GM12878 (cell line): ENCODE data around the gene INVS. TPM values are rescaled to one million over a fixed set of nuclear protein-coding genes. Genes with fewer than 3 reads are reported as not detected.

Experiments used
- ATAC-seq: fragments of 200-7000 bp; cut with Tn5 transposase; 3 replicates; pipeline ENCODE4 v1.9.1; 2020; ENCODE audit warnings: mild to moderate bottlenecking, moderate library complexity
- BruUV-seq: library from RNA; stranded (reverse); fragments of 400-500 nt; replicated peaks from 2 replicates; lab custom pipeline; 2021; lab: Mats Ljungman, UMichigan
- CTCF ChIA-PET: fragments of 300-600 bp; sonication (Branson Sonifier 250); formaldehyde crosslinking; extraction: SDS; loops from one replicate; lab custom pipeline; 2021; ENCODE audit warnings: inconsistent platforms; lab: Yijun Ruan, JAX
- POLR2A ChIA-PET: fragments of 350-600 bp; formaldehyde crosslinking; extraction: SDS; loops from one replicate; lab custom pipeline; 2021; ENCODE audit warnings: inconsistent platforms; lab: Charles Lee
- RAD21 ChIA-PET: fragments of 300-600 bp; sonication (Branson Sonifier 250); formaldehyde crosslinking; loops from one replicate; lab custom pipeline; 2023; ENCODE audit warnings: antibody characterized with exemption; ENCODE audit not compliant: unreplicated experiment; lab: Charles Lee
- SMC1A ChIA-PET: fragments of 300-600 bp; sonication (Branson Sonifier 250); formaldehyde crosslinking; loops from one replicate; lab custom pipeline; 2023; ENCODE audit not compliant: unreplicated experiment, uncharacterized antibody; lab: Charles Lee
- DNase-seq: peaks from one replicate; pipeline ENCODE4 v3.0.0-alpha.2; 2011; ENCODE audit warnings: low read depth, low spot score
- FAIRE-seq: peaks from 3 replicates; lab custom pipeline; 2011; peaks lifted over from hg19 to GRCh38; lab: Jason Lieb, UNC
- H2AFZ ChIP-seq: 2 replicates; pipeline ENCODE4 v1.6.0; 2011; ENCODE audit warnings: low read depth, low read length, control low read depth; ENCODE audit not compliant: control insufficient read depth
- H3K27ac ChIP-seq: 2 replicates; pipeline ENCODE4 v1.5.1; 2011; ENCODE audit warnings: control low read depth; ENCODE audit not compliant: control insufficient read depth, insufficient read depth
- H3K27me3 ChIP-seq, 2 experiments: replicated peaks in 1 of 2; 2 replicates each; pipeline versions ENCODE4 v1.6.0 to v1.6.1; 2011; ENCODE audit warnings: low read length in 1 of 2; ENCODE audit not compliant: control insufficient read depth in 2 of 2, insufficient read depth in 2 of 2
- H3K36me3 ChIP-seq, 2 experiments: 2 replicates each; pipeline ENCODE4 v1.5.1; 2011; ENCODE audit warnings: low read length in 1 of 2; ENCODE audit not compliant: control insufficient read depth in 2 of 2, insufficient read depth in 2 of 2
- H3K4me1 ChIP-seq: 2 replicates; pipeline ENCODE4 v1.6.1; 2011; ENCODE audit warnings: mild to moderate bottlenecking, low read length, moderate library complexity, mixed read lengths; ENCODE audit not compliant: control insufficient read depth, insufficient read depth
- H3K4me2 ChIP-seq: 2 replicates; pipeline ENCODE4 v1.6.0; 2011; ENCODE audit warnings: control low read depth; ENCODE audit not compliant: control insufficient read depth, insufficient read depth
- H3K4me3 ChIP-seq: fragments of 200-600 bp; sonication (generic); 2 replicates; pipeline ENCODE4 v1.5.1; 2016
- H3K79me2 ChIP-seq: 2 replicates; pipeline ENCODE4 v1.6.0; 2011; ENCODE audit warnings: low read length; ENCODE audit not compliant: control insufficient read depth, insufficient read depth
- H3K9ac ChIP-seq: 2 replicates; pipeline ENCODE4 v1.8.0; 2011; ENCODE audit warnings: low read length, control low read depth, mixed read lengths; ENCODE audit not compliant: control insufficient read depth, insufficient read depth
- H3K9me3 ChIP-seq: replicated peaks from 3 replicates; pipeline ENCODE4 v1.5.1; 2011; ENCODE audit warnings: mild to moderate bottlenecking, low read length; ENCODE audit not compliant: control insufficient read depth, insufficient read depth
- H4K20me1 ChIP-seq: 2 replicates; pipeline ENCODE4 v1.6.0; 2011; ENCODE audit not compliant: control insufficient read depth, insufficient read depth
- ATF7 ChIP-seq: fragments of 450-650 bp; IDR thresholded peaks from 2 replicates; pipeline ENCODE4 v1.6.1; 2016; ENCODE audit warnings: low read depth, mild to moderate bottlenecking
- BACH1 ChIP-seq: fragments of 450-650 bp; IDR thresholded peaks from 2 replicates; pipeline ENCODE4 v1.6.1; 2017; ENCODE audit warnings: mild to moderate bottlenecking, borderline replicate concordance
- CHD2 ChIP-seq: IDR thresholded peaks from 2 replicates; pipeline ENCODE4 v1.6.1; 2011; ENCODE audit warnings: low read depth, low read length, improper control_type of control experiment, borderline replicate concordance
- EZH2 ChIP-seq: IDR thresholded peaks from 2 replicates; pipeline ENCODE4 v1.6.1; 2012; ENCODE audit warnings: low read depth, mild to moderate bottlenecking, control low read depth, inconsistent platforms, low read length, borderline replicate concordance; ENCODE audit not compliant: control insufficient read depth
- LARP7 ChIP-seq: fragments of 450-650 bp; IDR thresholded peaks from 2 replicates; pipeline ENCODE4 v1.6.1; 2017; ENCODE audit warnings: mild to moderate bottlenecking
- MYB ChIP-seq: fragments of 150-350 bp; IDR thresholded peaks from 2 replicates; pipeline ENCODE4 v1.6.1; 2014; ENCODE audit warnings: mild to moderate bottlenecking, low read depth, low read length, borderline replicate concordance
- MYC ChIP-seq: IDR thresholded peaks from 2 replicates; pipeline ENCODE4 v1.6.1; 2011; ENCODE audit warnings: mild to moderate bottlenecking, low read length, moderate library complexity, inconsistent platforms; ENCODE audit not compliant: insufficient read depth, insufficient replicate concordance, insufficient read length, severe bottlenecking
- NFYA ChIP-seq: IDR thresholded peaks from 2 replicates; pipeline ENCODE4 v1.6.1; 2011; ENCODE audit warnings: low read depth, mild to moderate bottlenecking, low read length, improper control_type of control experiment, borderline replicate concordance
- NR2C2 ChIP-seq: IDR thresholded peaks from 2 replicates; pipeline ENCODE4 v1.6.1; 2011; ENCODE audit warnings: borderline replicate concordance, low read depth; ENCODE audit not compliant: control insufficient read depth, insufficient read length
- RBBP5 ChIP-seq: fragments of 200-600 bp; sonication (generic); conservative IDR thresholded peaks from 2 replicates; pipeline ENCODE4 v1.6.1; 2016
- SIX5 ChIP-seq: IDR thresholded peaks from 2 replicates; pipeline ENCODE4 v1.6.1; 2011; ENCODE audit warnings: mild to moderate bottlenecking, low read depth, low read length, moderate library complexity; ENCODE audit not compliant: severe bottlenecking
- SMC3 ChIP-seq: IDR thresholded peaks from 2 replicates; pipeline ENCODE4 v1.6.1; 2011; ENCODE audit warnings: low read length, improper control_type of control experiment, borderline replicate concordance
- TCF12 ChIP-seq: IDR thresholded peaks from 2 replicates; pipeline ENCODE4 v1.6.1; 2011; ENCODE audit warnings: low read depth, mild to moderate bottlenecking, low read length
- WRNIP1 ChIP-seq: IDR thresholded peaks from 2 replicates; pipeline ENCODE4 v1.6.1; 2011; ENCODE audit warnings: low read depth, low read length, improper control_type of control experiment, borderline replicate concordance
- ZBED1 ChIP-seq: IDR thresholded peaks from 2 replicates; pipeline ENCODE4 v1.6.1; 2016; ENCODE audit warnings: borderline replicate concordance
- WGBS: methylation state at CpG from one replicate; pipeline ENCODE4 v1.1.6; 2016; ENCODE audit warnings: low lambda C conversion rate; ENCODE audit not compliant: insufficient replicate concordance, insufficient coverage; ENCODE audit errors: missing lambda C conversion rate; 5-methylcytosine and 5-hydroxymethylcytosine counted together
- in situ Hi-C: fragments of 300-500 bp; cut with MboI; formaldehyde crosslinking; loops from 9 replicates; pipeline ENCODE4 v1.14.3; 2018; ENCODE audit warnings: mixed read lengths
- intact Hi-C: fragments of 100-400 bp; cut with micrococcal nuclease; formaldehyde crosslinking; loops from one replicate; pipeline ENCODE4 v1.14.2; 2022; ENCODE audit not compliant: unreplicated experiment
- polyA plus RNA-seq, 11 experiments: library from polyadenylated mRNA; depleted of rRNA in 4 of 11; unstranded in 6 of 11; stranded (reverse) in 5 of 11; fragments of >200 nt; fragmentation: Nextera tagmentation in 4 of 11; fragmentation: Illumina TruSeq in 1 of 11; extraction: Ambion mirVana in 4 of 11; extraction: Trizol in 1 of 11; gene quantifications; 1 replicate in 1 of 11; 2 replicates in 10 of 11; pipeline versions ENCODE4 v1.2.1 to v1.2.3, GENCODE V29; 2011 to 2016; ENCODE audit warnings: inconsistent platforms in 2 of 11, missing spikeins in 2 of 11, low read depth in 1 of 11
- total RNA-seq, 4 experiments: library from RNA; depleted of rRNA in 3 of 4; stranded (reverse); fragments of >200 nt in 3 of 4; fragmentation: Illumina TruSeq in 1 of 4; extraction: Trizol in 1 of 4; gene quantifications; 2 replicates each; pipeline versions ENCODE4 v1.2.1 to v1.2.3, GENCODE V29; 2013 to 2021
- TF ChIP-seq, protein P1 (sequence below): fragments of 450-650 bp; IDR thresholded peaks from 2 replicates; pipeline ENCODE4 v1.6.1; 2017; ENCODE audit warnings: mild to moderate bottlenecking, low read depth, inconsistent platforms; ENCODE audit not compliant: poor library complexity, severe bottlenecking
- TF ChIP-seq, protein P2 (sequence below): IDR thresholded peaks from 2 replicates; pipeline ENCODE4 v1.6.1; 2012; ENCODE audit warnings: low read depth, low read length, improper control_type of control experiment

Gene INVS
- total and polyA plus RNA-seq, 10 of the 15 experiments (the other 5 are each of a cell fraction or from before 2014, with no cell fraction given), result 0.93 to 20.8 (median 13.2) TPM

- peaks cover 0 to 9% of the 10 kb centered on the region in 2 experiments; a peak in 2 of 4 replicates for H3K36me3 ChIP-seq
- in situ Hi-C loops, result no loop called here
- ChIA-PET CTCF (interaction anchor here (0.7 to 3.9 kb wide), 7 partner anchors 9 to 79 kb away, joined by 3 to 29 read pairs (median 3); no protein-coding TSS in a partner anchor), POLR2A (no interaction called here), RAD21 (interaction anchor here (0.8 to 1.2 kb wide), 3 partner anchors 57 to 1187 kb away, joined by 3 read pairs; no protein-coding TSS in a partner anchor), SMC1A (interaction anchor here (0.5 to 4.5 kb wide), 7 partner anchors 8 to 88 kb away, joined by 3 to 17 read pairs (median 4); no protein-coding TSS in a partner anchor)
- H3K4me1 ChIP-seq, result peaks cover 8% of the 10 kb centered on the region
- peak overlapping the region; percentile 66 for H3K4me3 ChIP-seq
- intact Hi-C loops, result loop anchor here (5.0 kb wide), 2 partner anchors 62 to 77 kb away; partner anchors contain the start of gene MSANTD3
- DNase-seq (no peak), FAIRE-seq (no peak), ATAC-seq (peak; percentile 7)
- 100% methylated on average over 1 of the region's 1 CpG for WGBS
- H3K27ac ChIP-seq, result peak overlapping the region; percentile 21; the same call in 1 of the 2 replicates
- TF ChIP-seq CHD2 (no peak), TCF12 (no peak), MYB (no peak), BACH1 (no peak), WRNIP1 (no peak), MYC (no peak), NR2C2 (no peak), NFYA (no peak), ZBED1 (no peak), LARP7 (no peak), RBBP5 (no peak), EZH2 (no peak), SIX5 (no peak), SMC3 (no peak), ATF7 (no peak)
- TF ChIP-seq, protein P1, sequence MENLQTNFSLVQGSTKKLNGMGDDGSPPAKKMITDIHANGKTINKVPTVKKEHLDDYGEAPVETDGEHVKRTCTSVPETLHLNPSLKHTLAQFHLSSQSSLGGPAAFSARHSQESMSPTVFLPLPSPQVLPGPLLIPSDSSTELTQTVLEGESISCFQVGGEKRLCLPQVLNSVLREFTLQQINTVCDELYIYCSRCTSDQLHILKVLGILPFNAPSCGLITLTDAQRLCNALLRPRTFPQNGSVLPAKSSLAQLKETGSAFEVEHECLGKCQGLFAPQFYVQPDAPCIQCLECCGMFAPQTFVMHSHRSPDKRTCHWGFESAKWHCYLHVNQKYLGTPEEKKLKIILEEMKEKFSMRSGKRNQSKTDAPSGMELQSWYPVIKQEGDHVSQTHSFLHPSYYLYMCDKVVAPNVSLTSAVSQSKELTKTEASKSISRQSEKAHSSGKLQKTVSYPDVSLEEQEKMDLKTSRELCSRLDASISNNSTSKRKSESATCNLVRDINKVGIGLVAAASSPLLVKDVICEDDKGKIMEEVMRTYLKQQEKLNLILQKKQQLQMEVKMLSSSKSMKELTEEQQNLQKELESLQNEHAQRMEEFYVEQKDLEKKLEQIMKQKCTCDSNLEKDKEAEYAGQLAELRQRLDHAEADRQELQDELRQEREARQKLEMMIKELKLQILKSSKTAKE, result no peak
- TF ChIP-seq, protein P2, sequence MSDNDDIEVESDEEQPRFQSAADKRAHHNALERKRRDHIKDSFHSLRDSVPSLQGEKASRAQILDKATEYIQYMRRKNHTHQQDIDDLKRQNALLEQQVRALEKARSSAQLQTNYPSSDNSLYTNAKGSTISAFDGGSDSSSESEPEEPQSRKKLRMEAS, result no peak
- H3K9me3 ChIP-seq, result no peaks in the 10 kb centered on the region
- no peak overlapping the region for H2AFZ ChIP-seq
- peak overlapping the region; percentile 58 for H3K4me2 ChIP-seq
- no peak overlapping the region; the same call in 1 of the 2 replicates for H3K9ac ChIP-seq
- H4K20me1 ChIP-seq, result no peaks in the 10 kb centered on the region
- H3K79me2 ChIP-seq, result peaks cover 83% of the 10 kb centered on the region
- TSS peak; percentile 57 for BruUV-seq
- no peaks in the 10 kb centered on the region for H3K27me3 ChIP-seq
These were observed 251.1 kb downstream of the INVS start for GRCh38 chr9:100350188-100350587.
